GM23338 (cell line): ENCODE data around the gene LSM14A.

Experiments used
- CTCF ChIP-seq, 2 experiments: fragments of 200-600 bp in 1 of 2; sonication (generic) in 1 of 2; conservative IDR thresholded peaks; 2 replicates each; pipeline versions ENCODE4 v1.5.1 to v1.6.1; 2016 to 2017; ENCODE audit warnings: antibody characterized with exemption in 2 of 2, low read depth in 2 of 2, mild to moderate bottlenecking in 2 of 2, moderate library complexity in 1 of 2
- ETS1 ChIP-seq: IDR thresholded peaks from 2 replicates; pipeline ENCODE4 v1.6.1; 2016; ENCODE audit warnings: antibody characterized with exemption
- EZH2 ChIP-seq: fragments of 200-600 bp; sonication (generic); IDR thresholded peaks from one replicate; pipeline ENCODE4 v1.8.0; 2017; ENCODE audit warnings: antibody characterized with exemption, mild to moderate bottlenecking, low read depth; ENCODE audit not compliant: unreplicated experiment
- JUNB ChIP-seq: IDR thresholded peaks from one replicate; pipeline ENCODE4 v1.6.1; 2016; ENCODE audit warnings: antibody characterized with exemption; ENCODE audit not compliant: unreplicated experiment
- POLR2AphosphoS5 ChIP-seq: IDR thresholded peaks from 2 replicates; pipeline ENCODE4 v1.6.1; 2016; ENCODE audit warnings: antibody characterized with exemption, low read depth
- REST ChIP-seq: IDR thresholded peaks from one replicate; pipeline ENCODE4 v1.6.1; 2018; ENCODE audit warnings: antibody characterized with exemption; ENCODE audit not compliant: unreplicated experiment

GRCh38 chr19:34126966-34127365 is 45.3 kb upstream of the LSM14A start:
- TF ChIP-seq REST (no peak), EZH2 (no peak), CTCF (conservative IDR thresholded peaks at IDR 0.05; ENCODE audit: low read depth in 2 of 2) (no peak), ETS1 (no peak), POLR2AphosphoS5 (no peak), JUNB (no peak)
